HG02571 (cell line): Measurements from ENCODE around the gene CYBRD1.
A peak's percentile ranks its signal among the peaks of the same experiment; 100 is the strongest.
"Not testable (repeated sequence)": the region's sequence is repeated elsewhere in the genome, so short reads cannot be mapped to it uniquely, and the experiment has no call there.

Experiments
- ATAC-seq: cut with Tn5 transposase; IDR thresholded peaks from one replicate; pipeline ENCODE4 v1.9.1; 2021; ENCODE audit warnings: mild to moderate bottlenecking, moderate library complexity; ENCODE audit not compliant: unreplicated experiment

Gene CYBRD1

DNA sequence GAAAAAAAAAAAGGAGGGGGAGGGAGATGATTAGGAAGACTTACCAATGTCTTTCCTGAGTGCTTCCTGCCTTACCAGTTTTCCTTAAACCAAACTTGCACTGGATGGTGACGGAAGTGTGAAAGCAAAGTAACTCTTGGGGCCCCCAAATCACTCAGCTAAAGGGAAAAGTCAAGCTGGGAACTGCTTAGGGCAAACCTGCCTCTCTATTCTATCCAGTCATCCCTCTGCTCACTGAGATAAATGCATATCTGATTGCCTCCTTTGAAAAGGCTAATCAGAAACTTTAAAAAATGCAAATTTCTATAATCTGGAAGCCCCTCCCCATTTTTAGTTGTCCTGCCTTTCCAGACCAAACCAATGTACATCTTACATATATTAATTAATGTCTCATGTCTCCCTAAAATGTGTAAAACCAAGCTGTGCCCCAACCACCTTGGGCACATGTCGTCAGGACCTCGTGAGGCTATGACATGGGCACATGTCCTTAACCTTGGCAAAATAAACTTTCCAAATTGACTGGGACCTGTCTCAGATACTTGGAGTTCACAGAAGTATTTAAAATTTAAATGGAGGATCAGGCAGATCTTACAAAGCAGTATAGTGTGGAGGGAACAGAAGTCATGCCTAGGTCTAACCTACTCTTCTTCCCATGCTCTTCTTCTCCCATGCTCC lies 7.2 kb upstream of the CYBRD1 start:
- ATAC-seq: no peak

DNA sequence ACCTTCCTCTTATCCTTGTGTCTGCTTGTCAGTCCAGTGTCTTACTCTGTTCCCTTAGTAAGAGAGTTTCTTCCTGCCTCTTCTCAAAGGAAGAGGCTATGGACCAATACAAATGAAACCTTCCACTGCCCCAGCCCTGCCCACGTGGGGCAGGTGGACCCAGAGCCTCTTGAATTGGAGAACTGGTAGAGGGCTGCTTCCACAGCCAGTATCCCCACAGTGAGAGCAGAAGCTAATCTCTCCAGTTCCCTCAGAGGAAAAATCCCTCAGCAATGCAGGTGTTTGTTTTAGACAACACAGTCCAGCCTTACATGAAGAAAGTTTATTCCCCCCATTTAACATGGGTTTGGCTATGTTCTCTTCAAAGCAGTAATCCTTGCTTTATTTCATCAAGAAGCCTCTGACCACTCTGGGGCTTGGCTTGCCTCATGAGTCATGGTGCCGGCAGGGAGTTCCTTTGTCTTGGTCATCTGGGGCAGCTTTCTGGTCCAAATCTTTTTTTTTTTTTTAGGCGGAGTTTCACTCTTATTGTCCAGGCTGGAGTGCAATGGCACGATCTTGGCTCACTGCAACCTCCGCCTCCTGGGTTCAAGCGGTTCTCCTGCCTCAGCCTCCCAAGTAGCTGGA lies 6.5 kb upstream of the CYBRD1 start:
- no peak for ATAC-seq

DNA sequence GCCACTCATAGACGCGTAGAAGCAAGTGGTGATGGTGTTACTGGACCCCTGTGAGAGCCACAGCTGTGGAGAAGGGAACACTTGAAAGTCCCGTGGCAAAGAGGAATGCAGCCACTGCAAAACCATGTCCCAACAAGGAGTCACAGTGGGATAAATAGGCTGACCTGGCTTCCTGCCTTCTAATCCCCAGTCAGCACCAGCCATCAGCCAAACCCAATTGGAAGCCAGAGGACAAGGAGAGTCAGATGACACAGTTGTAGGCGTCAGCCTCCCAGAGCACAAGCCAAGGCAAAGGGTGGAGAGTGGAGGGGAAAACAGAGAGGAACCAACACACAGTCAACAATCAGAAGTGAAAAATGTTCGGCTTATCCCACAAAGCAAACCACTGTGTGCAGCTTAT lies 5.5 kb upstream of the CYBRD1 start:
- no peak for ATAC-seq

DNA sequence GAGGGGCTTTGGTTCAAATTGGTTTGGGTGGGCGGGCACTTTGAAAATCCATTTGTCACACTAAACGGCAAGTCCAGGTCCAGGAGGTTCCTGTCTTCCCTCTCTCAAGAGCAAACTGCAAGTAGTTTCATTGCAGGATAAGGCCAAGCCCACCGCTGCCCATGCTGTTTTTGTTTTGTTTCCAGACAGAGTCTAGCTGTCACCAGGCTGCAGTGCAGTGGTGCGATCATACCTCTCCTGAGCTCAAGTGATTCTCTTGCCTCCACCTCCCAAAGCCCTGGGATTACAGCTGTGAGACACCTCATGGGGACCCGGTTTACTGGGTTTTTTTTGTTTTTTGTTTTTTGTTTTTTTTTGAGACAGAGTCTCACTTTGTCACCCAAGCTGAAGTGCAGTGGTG lies 1.8 kb upstream of the CYBRD1 start:
- no peak for ATAC-seq

DNA sequence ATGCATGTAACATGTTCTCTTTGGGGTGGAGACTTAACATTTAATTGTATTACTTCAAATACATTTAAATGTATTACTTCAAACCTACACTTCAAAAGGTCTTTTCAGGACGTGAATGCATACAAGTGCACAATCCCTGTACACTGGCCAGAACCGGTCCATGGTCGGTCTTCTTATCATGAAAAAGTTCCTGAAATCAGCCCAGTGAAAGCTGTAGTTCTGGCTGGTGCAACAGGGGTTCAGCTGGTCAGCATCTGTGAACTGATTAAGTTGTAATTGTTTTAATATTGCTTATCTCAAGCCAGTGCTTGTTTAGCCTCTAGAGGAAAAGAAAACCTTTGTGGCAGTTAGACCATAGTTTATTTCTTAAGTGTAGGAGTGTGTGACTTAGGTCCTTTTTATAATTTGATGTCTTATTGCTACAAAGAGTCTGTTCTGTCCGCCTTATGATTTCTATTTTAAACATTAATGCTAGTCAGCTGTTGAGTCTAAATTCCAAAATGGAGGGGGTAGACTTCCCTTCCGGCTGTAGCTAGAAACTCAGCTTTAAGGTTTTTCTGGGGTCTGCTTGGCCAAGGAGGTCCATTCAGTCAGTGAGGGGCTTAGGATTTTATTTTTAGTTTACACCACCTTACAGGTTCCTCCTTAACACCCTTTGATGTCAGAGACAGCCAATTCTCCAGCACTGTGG lies 768 bp upstream of the CYBRD1 start:
- ATAC-seq: no peak

DNA sequence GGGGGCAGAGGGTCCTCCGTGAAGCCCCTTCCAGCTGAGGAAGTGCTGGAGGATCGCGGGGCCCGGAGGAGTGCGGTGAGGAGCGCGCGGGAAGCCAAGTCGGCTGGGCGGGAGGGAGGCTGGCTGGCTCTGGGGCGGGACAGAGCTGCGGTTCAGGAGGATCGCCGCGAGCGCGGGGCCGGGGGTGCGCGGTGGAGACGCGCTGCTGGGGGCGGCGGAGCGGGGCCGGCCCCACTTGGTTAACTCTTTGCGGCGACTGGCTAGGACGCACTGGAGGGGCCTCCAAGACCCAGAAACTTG lies 464 bp downstream of the CYBRD1 start:
- ATAC-seq: peak; percentile 26

DNA sequence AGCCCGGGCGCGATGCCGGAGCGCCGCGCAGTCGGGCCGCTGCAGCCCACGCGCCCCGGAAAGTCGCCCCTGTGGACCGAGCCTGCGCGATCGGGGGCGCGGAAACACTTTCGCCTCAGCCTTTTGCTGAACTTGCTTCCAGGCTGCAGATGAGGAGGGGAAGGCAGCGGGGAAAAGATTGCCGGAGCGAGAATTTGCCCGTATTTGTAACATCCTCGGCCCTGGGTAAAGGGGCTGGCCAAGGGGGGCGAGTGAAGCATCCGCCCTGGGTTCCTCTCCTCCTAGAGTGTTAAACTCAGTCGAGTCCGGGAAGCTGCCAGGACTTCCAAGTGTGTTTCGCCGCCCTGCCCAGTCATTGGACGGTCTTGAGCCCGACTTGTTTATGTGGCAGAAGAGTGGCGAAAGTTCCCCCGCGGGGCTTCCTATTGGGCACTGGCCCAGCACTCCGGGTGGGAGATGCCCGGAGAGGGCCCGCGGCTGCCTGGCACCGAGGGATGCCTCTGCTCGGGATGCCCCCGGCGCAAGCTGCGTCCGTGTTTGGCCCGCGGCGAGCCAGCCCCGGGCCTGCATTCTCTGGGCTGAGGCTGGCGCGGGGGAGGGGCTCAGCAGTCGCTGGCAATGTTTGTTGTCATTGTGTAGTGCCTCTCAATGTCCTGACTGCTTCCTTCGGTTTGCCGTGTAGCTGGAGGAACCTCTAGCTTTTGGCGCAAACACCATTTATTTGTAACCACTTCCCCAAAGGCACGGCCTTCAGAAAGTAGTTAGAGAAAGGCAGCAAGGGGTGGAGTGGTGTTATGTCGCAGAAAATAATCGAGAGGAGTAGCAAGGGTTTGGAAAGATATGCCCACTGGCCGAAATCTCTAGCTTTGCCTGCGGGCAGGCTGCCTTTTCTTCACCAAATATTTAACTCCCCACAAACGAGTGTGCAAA lies 1.1 kb downstream of the CYBRD1 start:
- ATAC-seq: peak; percentile 39

DNA sequence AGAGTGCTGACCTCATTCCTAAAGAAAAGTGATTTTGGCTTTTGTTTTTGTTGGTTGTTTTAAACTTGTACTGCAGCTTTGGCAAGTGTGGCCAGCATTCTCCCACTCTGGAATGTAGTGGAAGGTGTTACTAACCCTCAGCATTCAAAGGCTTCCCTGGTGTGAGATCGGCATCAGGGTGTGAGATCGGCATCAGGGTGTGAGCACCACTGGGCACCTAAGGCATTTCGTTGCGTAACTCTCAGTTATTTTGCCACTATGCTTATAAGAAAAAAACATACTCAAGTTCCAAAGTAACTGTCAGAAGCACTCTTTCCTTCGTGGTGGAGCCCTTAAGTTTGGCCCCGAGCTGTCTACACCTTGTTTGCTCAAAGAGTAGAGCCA lies 1.7 kb downstream of the CYBRD1 start:
- ATAC-seq: no peak

DNA sequence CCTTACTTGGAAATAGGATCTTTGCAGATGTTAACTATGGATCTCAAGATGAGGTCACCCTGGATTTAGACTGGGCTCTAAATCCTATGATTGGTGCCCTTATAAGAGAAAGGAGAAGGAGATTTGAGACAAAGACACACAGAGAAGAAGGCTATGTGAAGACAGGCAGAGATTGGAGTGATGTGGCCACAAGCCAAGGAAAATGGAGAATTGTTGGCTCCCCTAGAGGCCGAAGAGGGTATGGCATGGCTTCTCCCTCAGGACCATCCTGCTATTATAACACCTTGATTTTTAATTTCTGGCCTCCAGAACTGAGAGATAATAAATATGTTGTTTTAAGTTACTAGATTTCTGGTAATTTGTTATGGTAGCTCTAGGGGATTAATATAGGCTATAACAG lies 7.6 kb downstream of the CYBRD1 start:
- ATAC-seq: no peak

DNA sequence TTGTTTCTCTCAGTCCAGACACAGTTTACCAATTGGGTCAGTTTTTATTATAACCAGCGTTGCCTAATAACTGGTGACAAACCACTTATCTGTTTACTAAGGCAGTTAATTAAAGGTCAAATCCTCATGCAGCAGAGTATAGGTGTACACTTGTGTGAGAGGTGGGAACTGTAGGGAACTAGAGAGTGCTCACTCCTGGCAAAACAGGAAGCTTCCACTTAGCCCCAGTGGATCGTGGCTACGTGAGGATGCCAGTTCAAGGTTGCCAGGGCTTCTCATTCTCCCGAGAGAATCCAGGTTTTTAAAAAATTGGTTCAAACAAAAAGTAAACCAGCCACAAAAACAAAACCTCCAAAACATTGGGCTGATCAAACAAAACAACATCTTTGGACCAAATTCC lies 8.1 kb downstream of the CYBRD1 start:
- no peak for ATAC-seq

DNA sequence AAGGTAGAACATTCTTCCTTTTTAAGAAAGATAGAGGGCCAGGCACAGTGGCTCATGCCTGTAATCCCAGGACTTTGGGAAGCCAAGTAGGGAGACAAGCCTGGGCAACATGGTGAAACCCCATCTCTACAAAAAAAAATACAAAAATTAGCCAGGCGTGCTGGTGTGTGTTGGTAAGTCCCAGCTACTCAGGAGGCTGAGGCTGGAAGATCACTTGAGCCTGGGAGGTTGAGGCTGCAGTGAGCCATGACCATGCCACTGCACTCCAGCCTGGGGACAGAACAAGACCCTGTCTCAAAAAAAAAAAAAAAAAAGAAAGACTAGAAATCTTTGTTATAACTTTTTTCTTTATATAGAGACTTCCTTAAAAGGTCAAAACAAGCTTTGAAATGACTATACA lies 8.6 kb downstream of the CYBRD1 start:
- ATAC-seq: not testable (repeated sequence)

DNA sequence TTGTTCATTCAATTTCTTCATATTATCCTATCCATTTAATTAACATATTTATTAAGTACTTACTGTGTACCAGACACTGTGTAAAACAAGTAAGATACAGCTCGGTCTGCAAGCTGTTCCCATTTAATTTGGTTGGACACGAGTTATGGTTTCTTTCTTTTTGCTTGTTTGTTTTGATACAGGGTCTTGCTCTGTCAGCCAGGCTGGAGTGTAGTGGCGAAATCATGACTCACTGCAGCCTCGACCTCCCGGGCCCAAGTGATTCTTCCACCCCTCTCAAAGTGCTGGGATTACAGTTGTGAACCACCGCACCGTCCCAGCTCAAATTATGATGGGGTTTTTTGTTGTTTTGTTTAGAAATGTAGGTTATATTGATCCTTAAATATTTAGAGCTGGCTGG lies 9.0 kb downstream of the CYBRD1 start:
- no peak for ATAC-seq

DNA sequence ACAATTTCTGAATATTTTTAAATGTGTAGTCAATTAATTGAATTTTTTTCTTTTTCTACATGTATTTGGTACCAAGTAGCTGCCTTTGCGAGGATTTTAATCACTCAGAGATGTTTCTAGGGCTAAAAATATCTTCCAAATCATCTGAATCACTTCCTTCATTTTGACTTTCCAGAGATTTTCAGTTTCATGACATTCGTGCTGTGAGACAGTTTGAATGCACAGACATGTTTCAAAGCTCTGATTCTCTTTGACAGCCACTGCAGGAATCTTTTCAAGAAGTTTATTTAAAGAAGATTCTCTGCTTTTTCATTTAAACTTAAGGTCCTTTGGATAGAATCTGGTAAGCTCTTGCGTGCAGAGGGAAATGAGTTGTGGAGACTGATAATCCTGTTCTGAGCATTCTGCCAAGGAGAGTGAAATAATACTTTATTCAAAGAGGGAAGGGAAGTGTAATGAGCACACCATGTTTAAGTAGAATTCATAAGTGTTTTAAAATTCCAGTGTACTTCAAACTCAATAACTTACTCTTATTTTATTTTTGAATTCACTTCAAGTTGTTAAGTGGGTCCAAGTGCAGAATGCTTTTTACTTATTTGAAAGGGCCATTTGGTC lies 9.7 kb downstream of the CYBRD1 start:
- ATAC-seq: no peak

DNA sequence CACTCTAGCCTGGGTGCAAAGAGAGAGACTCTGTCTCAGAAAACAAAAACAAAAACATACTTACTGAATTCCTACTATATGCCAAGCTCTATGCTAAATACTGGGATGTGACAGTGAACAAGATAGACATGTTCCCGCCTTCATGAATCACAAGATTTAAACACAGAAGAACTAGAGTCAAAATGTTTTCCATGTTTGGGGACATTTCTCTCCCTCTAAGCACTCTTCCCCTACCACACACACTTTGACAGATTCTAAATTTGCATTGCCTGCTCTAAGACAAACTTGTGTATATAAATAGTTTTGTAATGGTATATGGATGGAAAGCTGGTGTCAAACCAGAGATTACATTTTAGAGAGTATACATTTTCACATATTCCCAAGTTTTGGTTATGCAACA lies 11.1 kb downstream of the CYBRD1 start:
- ATAC-seq: no peak

DNA sequence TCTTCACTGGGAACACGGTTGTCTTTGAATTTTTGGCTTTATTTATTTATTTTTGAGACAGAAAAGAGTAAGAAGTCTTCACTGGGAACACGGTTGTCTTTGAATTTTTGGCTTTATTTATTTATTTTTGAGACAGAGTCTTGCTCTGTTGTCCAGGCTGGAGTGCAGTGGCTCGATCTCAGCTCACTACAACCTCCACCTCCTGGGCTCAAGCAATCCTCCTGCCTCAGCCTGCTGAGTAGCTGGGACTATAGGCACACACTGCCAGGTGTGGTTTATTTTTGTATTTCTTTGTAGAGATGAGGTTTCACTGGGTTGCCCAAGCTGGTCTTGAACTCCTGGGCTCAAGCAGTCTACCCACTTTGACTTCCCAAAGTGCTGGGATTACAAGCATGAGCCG lies 13.3 kb downstream of the CYBRD1 start:
- not testable (repeated sequence) for ATAC-seq

DNA sequence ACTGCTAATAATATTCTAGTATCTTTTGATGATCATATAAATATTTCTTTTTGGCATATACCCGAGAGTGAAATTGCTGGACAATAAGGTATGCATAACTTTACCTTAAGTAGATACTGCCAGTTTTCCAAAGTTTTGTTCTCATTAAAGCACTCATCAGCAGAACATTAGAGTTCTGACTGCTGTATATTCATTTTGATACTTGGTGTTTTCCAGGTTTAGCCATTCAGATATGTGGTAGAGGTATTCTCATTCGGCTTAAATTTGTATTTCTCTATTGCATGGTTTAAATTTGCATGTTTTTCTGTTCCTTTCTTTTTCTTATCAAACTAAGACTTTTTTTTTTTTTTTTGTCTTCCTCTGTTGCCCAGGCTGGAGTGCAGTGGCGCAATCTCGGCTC lies 18.2 kb downstream of the CYBRD1 start:
- ATAC-seq: peak; percentile 65

DNA sequence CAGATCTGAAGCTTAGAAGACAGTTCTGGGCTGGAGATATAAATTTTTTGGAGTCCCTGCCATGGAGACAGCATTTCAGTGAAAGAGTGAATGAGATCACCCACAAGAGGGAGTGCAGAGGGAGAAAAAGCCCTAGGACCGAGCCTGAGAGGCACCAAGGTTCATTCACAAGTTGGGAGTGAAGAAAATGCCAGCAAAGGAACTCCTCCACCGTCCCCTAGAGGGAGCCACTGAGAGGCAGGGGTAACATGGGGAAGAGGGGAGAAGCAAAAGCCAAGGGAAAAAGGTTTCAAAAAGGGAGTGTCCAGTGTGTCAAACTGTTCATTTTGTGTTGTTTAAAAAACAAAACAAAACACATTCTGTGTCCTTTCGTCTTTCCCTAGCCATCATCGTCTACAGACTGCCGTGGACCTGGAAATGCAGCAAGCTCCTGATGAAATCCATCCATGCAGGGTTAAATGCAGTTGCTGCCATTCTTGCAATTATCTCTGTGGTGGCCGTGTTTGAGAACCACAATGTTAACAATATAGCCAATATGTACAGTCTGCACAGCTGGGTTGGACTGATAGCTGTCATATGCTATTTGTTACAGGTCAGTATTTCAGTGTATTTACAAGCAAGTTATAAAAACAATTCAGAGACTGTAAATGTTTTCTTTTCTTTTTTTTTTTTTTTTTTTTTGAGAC lies 19.1 kb downstream of the CYBRD1 start:
- ATAC-seq: no peak

DNA sequence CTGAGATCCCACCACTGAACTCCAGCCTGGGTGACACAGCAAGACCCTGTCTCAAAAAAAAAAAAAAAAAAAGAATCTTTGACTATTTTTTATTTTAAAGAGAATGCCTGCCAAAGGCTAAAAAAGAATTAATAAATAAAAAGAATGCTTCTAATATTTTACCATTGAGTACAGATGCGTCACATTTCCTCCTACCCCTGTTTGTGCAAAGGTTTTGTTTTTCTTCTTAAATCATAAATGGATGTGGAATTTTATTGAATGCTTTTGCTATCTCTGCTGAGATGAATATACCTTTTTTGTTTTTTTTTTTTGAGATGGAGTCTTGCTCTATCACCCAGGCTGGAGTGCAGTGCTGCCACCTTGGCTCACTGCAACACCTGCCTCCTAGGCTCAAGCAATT lies 22.8 kb downstream of the CYBRD1 start:
- ATAC-seq: no peak

DNA sequence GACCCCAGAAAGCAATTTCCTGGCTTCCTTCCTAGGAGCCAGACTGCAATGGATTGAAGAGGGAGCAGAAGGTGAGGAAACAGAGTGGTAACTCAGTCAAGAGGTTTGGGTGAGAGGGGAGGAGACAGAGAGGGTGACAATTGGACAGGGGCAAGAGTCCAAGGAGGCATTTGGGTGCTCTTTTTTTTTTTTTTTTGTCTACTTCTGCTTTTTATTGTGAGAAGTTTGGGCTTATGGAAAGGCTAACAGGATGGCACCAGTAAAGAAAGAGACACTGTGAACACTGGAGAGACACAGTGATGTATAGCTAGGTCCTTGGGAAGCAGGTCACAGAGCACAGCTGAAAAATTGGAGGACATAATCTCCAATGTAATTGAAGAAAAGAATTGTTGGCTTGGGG lies 25.0 kb downstream of the CYBRD1 start:
- ATAC-seq: no peak

DNA sequence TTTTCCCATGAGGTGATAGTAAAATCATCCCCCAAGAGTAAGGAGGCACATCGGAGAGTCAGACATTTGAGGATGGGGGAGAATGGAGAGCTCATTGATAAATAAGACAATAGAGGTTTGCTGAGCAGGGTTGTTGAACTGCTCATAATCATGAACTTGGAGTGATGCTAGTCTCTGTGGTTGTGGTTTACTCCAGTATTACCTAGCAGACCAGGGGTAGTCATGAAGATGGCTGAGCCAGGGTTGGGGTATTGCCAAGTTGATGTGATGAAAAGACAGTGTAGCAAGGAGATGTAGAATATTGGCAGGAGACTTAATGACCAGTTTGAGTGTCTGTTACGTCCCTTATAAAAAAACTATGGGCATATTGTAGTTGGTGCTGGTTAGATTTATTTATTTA lies 25.4 kb downstream of the CYBRD1 start:
- no peak for ATAC-seq

DNA sequence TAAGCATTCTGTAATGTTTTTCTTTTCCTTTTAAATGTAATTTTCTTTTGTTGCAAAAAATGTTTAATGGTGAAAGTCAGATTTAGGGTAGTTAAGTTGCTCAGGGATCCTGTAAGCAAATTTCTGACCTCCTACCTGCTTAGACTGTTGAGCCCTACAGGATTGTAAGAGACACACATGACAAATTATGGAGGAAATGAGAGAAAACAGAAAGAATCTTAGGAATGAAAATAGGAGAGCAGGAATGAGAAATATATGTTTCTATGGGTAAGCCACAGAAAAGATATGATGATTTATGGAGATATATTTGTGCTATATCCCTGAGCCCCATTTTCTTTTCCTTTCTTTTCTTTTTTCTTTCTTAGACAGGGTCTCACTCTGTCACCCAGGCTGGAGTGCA lies 28.3 kb downstream of the CYBRD1 start:
- ATAC-seq: no peak
